ENCODE measurements around the gene ARHGEF28.

The ARHGEF28 gene

DNA sequence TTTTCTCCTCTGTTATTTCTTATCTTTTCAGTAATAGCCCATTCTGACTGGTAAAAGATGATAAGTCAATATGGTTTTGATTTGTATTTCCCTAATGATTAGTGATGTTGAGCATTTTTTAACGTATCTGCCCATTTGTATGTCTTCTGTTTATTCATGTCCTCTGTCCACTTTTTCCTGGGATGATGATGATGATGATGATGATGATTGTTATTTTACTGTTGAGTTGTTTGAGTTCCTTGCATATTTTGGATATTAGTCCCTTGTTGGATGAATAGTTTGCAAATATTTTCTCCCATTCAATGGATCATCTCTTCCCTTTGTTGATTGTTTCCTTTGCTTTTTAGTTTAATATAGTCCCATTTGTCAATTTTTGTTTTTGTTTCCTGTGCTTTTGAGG lies 33.4 kb upstream of the ARHGEF28 start:
- TF ChIP-seq, protein P1, sequence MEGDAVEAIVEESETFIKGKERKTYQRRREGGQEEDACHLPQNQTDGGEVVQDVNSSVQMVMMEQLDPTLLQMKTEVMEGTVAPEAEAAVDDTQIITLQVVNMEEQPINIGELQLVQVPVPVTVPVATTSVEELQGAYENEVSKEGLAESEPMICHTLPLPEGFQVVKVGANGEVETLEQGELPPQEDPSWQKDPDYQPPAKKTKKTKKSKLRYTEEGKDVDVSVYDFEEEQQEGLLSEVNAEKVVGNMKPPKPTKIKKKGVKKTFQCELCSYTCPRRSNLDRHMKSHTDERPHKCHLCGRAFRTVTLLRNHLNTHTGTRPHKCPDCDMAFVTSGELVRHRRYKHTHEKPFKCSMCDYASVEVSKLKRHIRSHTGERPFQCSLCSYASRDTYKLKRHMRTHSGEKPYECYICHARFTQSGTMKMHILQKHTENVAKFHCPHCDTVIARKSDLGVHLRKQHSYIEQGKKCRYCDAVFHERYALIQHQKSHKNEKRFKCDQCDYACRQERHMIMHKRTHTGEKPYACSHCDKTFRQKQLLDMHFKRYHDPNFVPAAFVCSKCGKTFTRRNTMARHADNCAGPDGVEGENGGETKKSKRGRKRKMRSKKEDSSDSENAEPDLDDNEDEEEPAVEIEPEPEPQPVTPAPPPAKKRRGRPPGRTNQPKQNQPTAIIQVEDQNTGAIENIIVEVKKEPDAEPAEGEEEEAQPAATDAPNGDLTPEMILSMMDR (IDR thresholded peaks at IDR 0.05; ENCODE audit: control insufficient read depth, insufficient read depth, low read depth, low read length, missing control alignments), result no peak
- H3K4me3 ChIP-seq (ENCODE audit: control insufficient read depth, low read depth, low read length), result no peak overlapping the region
- DNase-seq (ENCODE audit: low read depth), result no peak

DNA sequence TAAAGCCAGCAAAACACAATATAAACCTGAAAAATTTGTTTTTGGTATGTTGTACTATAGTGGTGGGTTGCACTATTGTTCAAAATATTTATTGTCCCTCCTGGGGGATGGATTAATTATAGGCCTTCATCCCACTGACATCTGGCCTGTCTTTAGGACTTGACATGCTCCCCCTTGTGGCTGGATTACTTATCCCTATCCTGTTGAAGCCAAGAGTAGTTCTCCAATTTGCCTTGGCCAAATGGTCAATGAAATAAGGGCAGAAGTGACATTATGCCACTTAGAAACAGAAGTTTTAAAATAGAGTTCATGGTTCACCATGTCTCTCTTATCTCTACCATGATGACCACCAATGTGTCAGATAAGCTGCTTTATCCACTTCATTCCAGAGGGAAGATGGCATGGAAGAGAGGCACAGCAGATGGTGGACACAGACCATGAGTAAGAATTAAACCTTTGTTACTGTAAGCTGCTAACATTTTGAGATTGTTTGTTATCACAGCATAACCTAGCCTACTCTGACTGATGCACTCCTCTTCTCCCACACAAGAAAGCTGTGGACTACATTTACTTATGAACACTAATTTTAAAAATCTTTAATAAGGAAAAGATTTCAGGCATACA lies 29.2 kb upstream of the ARHGEF28 start:
- DNase-seq (ENCODE audit: low read depth), result no peak
- no peak overlapping the region for H3K4me3 ChIP-seq (ENCODE audit: control insufficient read depth, low read depth, low read length)
- TF ChIP-seq, protein P1 (IDR thresholded peaks at IDR 0.05; ENCODE audit: control insufficient read depth, insufficient read depth, low read depth, low read length, missing control alignments), result peak; percentile 54

DNA sequence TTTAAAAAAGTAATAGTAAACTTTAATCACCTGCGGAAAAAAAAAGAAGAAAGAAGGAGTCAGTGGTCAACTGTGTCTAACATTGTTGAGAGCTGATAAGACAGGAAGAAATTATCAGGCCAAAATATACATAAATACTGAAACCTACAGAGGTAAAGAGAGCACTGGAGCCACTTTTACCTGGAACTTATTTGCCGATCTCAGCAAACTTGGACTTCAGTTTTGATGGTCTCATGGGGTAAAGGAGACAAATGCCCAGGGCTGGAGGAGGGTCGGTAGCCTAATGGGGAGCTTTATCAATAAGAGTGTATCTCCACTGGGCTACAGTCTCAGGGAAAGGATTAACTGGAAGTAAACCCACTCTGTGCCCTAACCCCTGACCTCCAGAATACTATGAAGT lies 26.6 kb upstream of the ARHGEF28 start:
- no peak overlapping the region for H3K4me3 ChIP-seq (ENCODE audit: control insufficient read depth, low read depth, low read length)
- no peak for DNase-seq (ENCODE audit: low read depth)
- TF ChIP-seq, protein P1 (IDR thresholded peaks at IDR 0.05; ENCODE audit: control insufficient read depth, insufficient read depth, low read depth, low read length, missing control alignments), result no peak

DNA sequence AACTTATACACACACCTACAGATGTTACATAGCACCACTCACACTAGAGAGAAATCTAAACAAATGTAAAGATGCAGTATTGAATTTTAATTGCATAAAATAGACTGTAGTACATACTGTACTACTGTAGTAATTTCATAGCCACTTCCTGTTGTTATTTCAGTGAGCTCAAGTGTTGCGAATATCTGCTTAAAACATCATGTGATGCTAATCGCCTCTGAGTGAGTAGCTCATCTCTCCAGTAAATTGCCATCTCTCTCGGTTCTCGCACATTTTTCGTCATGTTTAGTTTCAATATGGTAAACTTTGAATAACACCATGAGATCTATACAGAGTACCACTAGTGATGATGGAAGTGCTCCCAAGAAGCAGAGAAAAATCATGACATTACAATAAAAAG lies 22.0 kb upstream of the ARHGEF28 start:
- no peak for DNase-seq (ENCODE audit: low read depth)
- TF ChIP-seq, protein P1 (IDR thresholded peaks at IDR 0.05; ENCODE audit: control insufficient read depth, insufficient read depth, low read depth, low read length, missing control alignments), result no peak
- H3K4me3 ChIP-seq (ENCODE audit: control insufficient read depth, low read depth, low read length), result no peak overlapping the region

DNA sequence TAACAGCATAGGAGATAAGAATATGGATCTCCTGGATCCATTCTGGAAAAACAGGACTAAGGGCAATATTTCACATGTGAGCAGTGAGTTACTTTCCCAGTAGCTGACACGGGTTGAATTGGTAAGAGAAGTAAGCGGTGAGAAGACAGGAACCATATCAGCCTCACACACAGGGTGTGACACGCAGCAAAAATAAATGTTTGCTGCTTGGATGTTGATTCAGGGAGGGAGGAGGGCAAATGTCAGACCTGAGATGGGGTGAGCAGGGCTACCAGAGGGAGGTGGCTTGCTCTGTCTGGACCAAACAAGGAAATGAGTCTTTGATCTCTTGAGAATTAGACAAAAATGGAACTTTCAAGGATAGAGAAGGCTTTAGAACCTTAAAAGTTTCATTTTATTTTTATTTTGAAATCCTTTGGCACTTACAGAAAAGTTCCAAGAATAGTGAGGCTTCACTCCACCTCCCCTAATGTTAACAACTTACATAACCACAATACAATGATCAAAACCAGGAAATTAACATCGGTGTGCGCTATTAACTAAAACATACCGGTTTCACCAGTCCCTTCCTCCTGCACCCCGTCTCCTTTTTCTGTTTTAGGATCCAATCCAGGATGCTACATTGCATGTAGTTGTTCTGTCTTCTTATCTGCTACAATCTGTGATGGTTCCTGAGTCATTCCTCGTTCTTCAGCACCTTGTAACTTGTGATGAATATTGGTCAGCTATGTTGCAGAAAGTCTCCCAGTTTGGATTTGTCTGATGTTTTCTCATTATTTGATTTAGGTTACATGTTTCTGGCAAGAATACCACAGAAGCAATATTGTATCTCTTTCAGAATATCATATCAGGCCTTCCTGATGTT lies 20.5 kb upstream of the ARHGEF28 start:
- no peak overlapping the region for H3K4me3 ChIP-seq (ENCODE audit: control insufficient read depth, low read depth, low read length)
- DNase-seq (ENCODE audit: low read depth), result no peak
- TF ChIP-seq, protein P1 (IDR thresholded peaks at IDR 0.05; ENCODE audit: control insufficient read depth, insufficient read depth, low read depth, low read length, missing control alignments), result no peak

DNA sequence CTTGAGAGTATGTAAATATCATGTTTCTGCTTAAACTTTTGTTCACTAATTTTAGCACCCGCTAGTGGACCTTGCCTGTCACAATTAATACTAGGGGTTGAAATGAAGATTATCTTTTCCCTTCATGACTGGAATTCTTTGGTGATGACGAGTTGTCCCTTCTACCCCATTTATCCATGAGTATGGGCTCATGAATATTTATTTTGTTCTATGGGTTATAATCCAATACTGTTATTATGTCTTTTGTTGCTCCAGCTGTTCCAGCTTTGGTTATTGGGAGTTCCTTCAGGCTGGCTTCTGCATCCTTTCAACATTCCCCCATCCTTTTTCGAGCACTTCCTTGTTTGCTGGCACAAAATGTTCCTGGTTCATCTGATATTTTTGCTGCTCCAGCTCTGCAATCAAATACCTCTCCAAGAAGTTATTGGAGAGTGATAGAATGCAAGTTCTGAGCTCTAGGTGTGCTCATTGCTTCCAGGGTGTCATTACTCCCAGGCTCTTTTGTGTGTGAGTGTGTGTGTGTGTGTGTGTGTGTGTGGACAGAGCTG lies 19.7 kb upstream of the ARHGEF28 start:
- no peak for DNase-seq (ENCODE audit: low read depth)
- H3K4me3 ChIP-seq (ENCODE audit: control insufficient read depth, low read depth, low read length), result no peak overlapping the region
- TF ChIP-seq, protein P1 (IDR thresholded peaks at IDR 0.05; ENCODE audit: control insufficient read depth, insufficient read depth, low read depth, low read length, missing control alignments), result no peak
